IMR-90 (cell line): ENCODE results near the gene FER1L5. TPM values are rescaled to one million over a fixed set of nuclear protein-coding genes. Genes with fewer than 3 reads are reported as not detected.

ENCODE experiments used
- ATAC-seq: fragments of 200-7000 bp; cut with Tn5 transposase; 2 replicates; pipeline ENCODE4 v1.9.1; 2020; ENCODE audit warnings: low read depth, mild to moderate bottlenecking, moderate library complexity
- BruUV-seq: library from RNA; stranded (reverse); fragments of 400-500 nt; replicated peaks from 2 replicates; lab custom pipeline; 2021; lab: Mats Ljungman, UMichigan
- CTCF ChIA-PET: fragments of 300-600 bp; formaldehyde crosslinking; extraction: SDS; loops from one replicate; lab custom pipeline; 2021; ENCODE audit warnings: antibody characterized with exemption; lab: Yijun Ruan, JAX
- POLR2A ChIA-PET: fragments of 300-600 bp; sonication (Branson Sonifier 250); formaldehyde crosslinking; loops from one replicate; lab custom pipeline; 2022; ENCODE audit warnings: antibody characterized with exemption; ENCODE audit not compliant: unreplicated experiment; lab: Charles Lee
- DNase-seq: peaks from one replicate; pipeline ENCODE4 v3.0.0; 2013
- H2AFZ ChIP-seq: replicated peaks from 2 replicates; pipeline ENCODE3; 2013; ENCODE audit warnings: low read length, mild to moderate bottlenecking; ENCODE audit not compliant: poor library complexity
- H2AK5ac ChIP-seq: 2 replicates; pipeline ENCODE4 v1.6.1; 2013; ENCODE audit warnings: low read depth, low read length, inconsistent platforms
- H2AK9ac ChIP-seq: replicated peaks from 2 replicates; pipeline ENCODE3; 2013; ENCODE audit warnings: mild to moderate bottlenecking, low read depth, low read length, moderate library complexity; ENCODE audit not compliant: poor library complexity
- H2BK120ac ChIP-seq: 2 replicates; pipeline ENCODE4 v1.6.1; 2013; ENCODE audit warnings: low read depth, low read length, inconsistent platforms
- H2BK15ac ChIP-seq: 3 replicates; pipeline ENCODE4 v1.6.1; 2013; ENCODE audit warnings: low read depth, low read length, inconsistent platforms
- H2BK20ac ChIP-seq: 2 replicates; pipeline ENCODE4 v1.6.1; 2013; ENCODE audit warnings: low read depth, mild to moderate bottlenecking, inconsistent platforms, low read length, moderate library complexity
- H2BK5ac ChIP-seq: 2 replicates; pipeline ENCODE4 v1.6.1; 2013; ENCODE audit warnings: mild to moderate bottlenecking, low read depth, low read length, inconsistent platforms; ENCODE audit not compliant: poor library complexity, severe bottlenecking
- H3K14ac ChIP-seq: replicated peaks from 2 replicates; pipeline ENCODE4 v1.6.1; 2013; ENCODE audit warnings: low read depth, low read length, inconsistent platforms
- H3K18ac ChIP-seq: 2 replicates; pipeline ENCODE4 v1.6.1; 2013; ENCODE audit warnings: low read depth, low read length, control low read depth
- H3K23ac ChIP-seq: 2 replicates; pipeline ENCODE4 v1.6.1; 2013; ENCODE audit warnings: low read depth, low read length, inconsistent platforms
- H3K27ac ChIP-seq: 2 replicates; pipeline ENCODE4 v1.5.1; 2013; ENCODE audit warnings: mild to moderate bottlenecking, control low read depth, low read length; ENCODE audit not compliant: insufficient read depth
- H3K27me3 ChIP-seq: 2 replicates; pipeline ENCODE4 v1.6.1; 2013; ENCODE audit warnings: low read length; ENCODE audit not compliant: control insufficient read depth, insufficient read depth
- H3K36me3 ChIP-seq: 2 replicates; pipeline ENCODE4 v1.6.1; 2013; ENCODE audit warnings: low read length, mixed read lengths; ENCODE audit not compliant: control insufficient read depth, insufficient read depth
- H3K4ac ChIP-seq: 2 replicates; pipeline ENCODE4 v1.6.1; 2013; ENCODE audit warnings: low read depth, low read length, inconsistent platforms
- H3K4me1 ChIP-seq: 2 replicates; pipeline ENCODE4 v1.6.1; 2013; ENCODE audit warnings: low read length, mixed read lengths; ENCODE audit not compliant: control insufficient read depth, insufficient read depth
- H3K4me2 ChIP-seq: 2 replicates; pipeline ENCODE4 v1.6.1; 2013; ENCODE audit warnings: low read depth, mild to moderate bottlenecking, control low read depth, low read length, moderate library complexity
- H3K4me3 ChIP-seq: 2 replicates; pipeline ENCODE4 v1.5.1; 2013; ENCODE audit warnings: low read depth, mild to moderate bottlenecking, control low read depth, low read length, moderate library complexity; ENCODE audit not compliant: insufficient read depth
- H3K56ac ChIP-seq: 2 replicates; pipeline ENCODE4 v1.6.1; 2013; ENCODE audit warnings: low read length, inconsistent platforms; ENCODE audit not compliant: insufficient read depth; ENCODE audit errors: extremely low read depth
- H3K79me1 ChIP-seq, 2 experiments: 2 replicates each; pipeline ENCODE4 v1.6.1; 2013; ENCODE audit warnings: low read length in 2 of 2, inconsistent platforms in 1 of 2, low read depth in 1 of 2
- H3K9ac ChIP-seq: 2 replicates; pipeline ENCODE4 v1.6.1; 2013; ENCODE audit warnings: low read depth, low read length, control low read depth
- H3K9me1 ChIP-seq: 2 replicates; pipeline ENCODE4 v1.6.1; 2013; ENCODE audit warnings: low read length, inconsistent platforms; ENCODE audit not compliant: insufficient read depth
- H3K9me3 ChIP-seq: 2 replicates; pipeline ENCODE4 v1.6.1; 2013; ENCODE audit warnings: low read length; ENCODE audit not compliant: control insufficient read depth, insufficient read depth
- H4K20me1 ChIP-seq: 2 replicates; pipeline ENCODE4 v1.6.1; 2013; ENCODE audit warnings: low read length, inconsistent platforms; ENCODE audit not compliant: insufficient read depth
- H4K5ac ChIP-seq: 2 replicates; pipeline ENCODE4 v1.6.1; 2013; ENCODE audit warnings: mild to moderate bottlenecking, low read depth, low read length, control low read depth
- H4K8ac ChIP-seq, 2 experiments: 2 replicates each; pipeline ENCODE4 v1.6.1; 2013; ENCODE audit warnings: low read depth in 2 of 2, low read length in 2 of 2, control low read depth in 1 of 2, inconsistent platforms in 1 of 2
- H4K91ac ChIP-seq: 2 replicates; pipeline ENCODE4 v1.6.1; 2013; ENCODE audit warnings: low read depth, low read length, inconsistent platforms; ENCODE audit not compliant: insufficient read depth
- FOS ChIP-seq: fragments of 150-350 bp; IDR thresholded peaks from 2 replicates; pipeline ENCODE4 v1.6.1; 2016; ENCODE audit warnings: low read depth, low read length
- MAFK ChIP-seq: IDR thresholded peaks from 2 replicates; pipeline ENCODE4 v1.6.1; 2012; ENCODE audit warnings: low read depth, low read length, improper control_type of control experiment
- MXI1 ChIP-seq: IDR thresholded peaks from 2 replicates; pipeline ENCODE4 v1.6.1; 2012; ENCODE audit warnings: low read depth, mild to moderate bottlenecking, low read length, moderate library complexity, borderline replicate concordance
- NFE2L2 ChIP-seq: fragments of 150-350 bp; IDR thresholded peaks from 2 replicates; pipeline ENCODE4 v1.6.1; 2016; ENCODE audit warnings: low read depth, mild to moderate bottlenecking, low read length
- POLR2A ChIP-seq: IDR thresholded peaks from 2 replicates; pipeline ENCODE4 v1.6.1; 2012; ENCODE audit warnings: mild to moderate bottlenecking, low read depth, low read length
- RAD21 ChIP-seq: IDR thresholded peaks from 2 replicates; pipeline ENCODE4 v1.6.1; 2012; ENCODE audit warnings: low read length, improper control_type of control experiment
- RFX5 ChIP-seq: IDR thresholded peaks from 2 replicates; pipeline ENCODE4 v1.8.0; 2012; ENCODE audit warnings: low read depth, mild to moderate bottlenecking, low read length, moderate library complexity
- SMC3 ChIP-seq: fragments of 150-350 bp; IDR thresholded peaks from 2 replicates; pipeline ENCODE4 v1.6.1; 2016; ENCODE audit warnings: low read depth, mild to moderate bottlenecking, antibody characterized with exemption, low read length, moderate library complexity
- WGBS, 2 experiments: methylation state at CpG; one replicate each; pipeline versions ENCODE4 v1.1.5 to v1.1.7; 2013; ENCODE audit warnings: missing lambda C conversion rate in 2 of 2; ENCODE audit not compliant: insufficient read length in 1 of 2; ENCODE audit errors: extremely low coverage in 2 of 2; 5-methylcytosine and 5-hydroxymethylcytosine counted together
- dilution Hi-C: fragments of 300-500 bp; cut with HindIII; formaldehyde crosslinking; loops from one replicate; pipeline ENCODE4 v1.14.3; 2018; ENCODE audit warnings: low sequenced_read_pairs; ENCODE audit not compliant: unreplicated experiment
- in situ Hi-C: fragments of 300-500 bp; cut with MboI; formaldehyde crosslinking; loops from 3 replicates; pipeline ENCODE4 v1.14.3; 2019; ENCODE audit warnings: low sequenced_read_pairs, inconsistent platforms, mixed read lengths
- intact Hi-C: fragments of 100-400 bp; cut with micrococcal nuclease; formaldehyde crosslinking; loops from 2 replicates; pipeline ENCODE4 v1.10.0; 2022
- polyA plus RNA-seq, 3 experiments: library from polyadenylated mRNA; depleted of rRNA; stranded (reverse); fragments of >200 nt; gene quantifications; 2 replicates each; pipeline ENCODE4 v1.2.3, GENCODE V29; 2012; ENCODE audit warnings: low replicate concordance in 1 of 3
- total RNA-seq: library from RNA; depleted of rRNA; stranded (reverse); fragments of >200 nt; gene quantifications from 2 replicates; pipeline ENCODE4 v1.2.3, GENCODE V29; 2012
- TF ChIP-seq, protein P1 (sequence below): conservative IDR thresholded peaks from 2 replicates; pipeline ENCODE4 v1.5.1; 2012; ENCODE audit warnings: mild to moderate bottlenecking, low read depth, low read length, improper control_type of control experiment

FER1L5 gene
- total and polyA plus RNA-seq, 2 of the 4 experiments (the other 2 are of a cell fraction): 0.15 to 0.36 TPM

DNA sequence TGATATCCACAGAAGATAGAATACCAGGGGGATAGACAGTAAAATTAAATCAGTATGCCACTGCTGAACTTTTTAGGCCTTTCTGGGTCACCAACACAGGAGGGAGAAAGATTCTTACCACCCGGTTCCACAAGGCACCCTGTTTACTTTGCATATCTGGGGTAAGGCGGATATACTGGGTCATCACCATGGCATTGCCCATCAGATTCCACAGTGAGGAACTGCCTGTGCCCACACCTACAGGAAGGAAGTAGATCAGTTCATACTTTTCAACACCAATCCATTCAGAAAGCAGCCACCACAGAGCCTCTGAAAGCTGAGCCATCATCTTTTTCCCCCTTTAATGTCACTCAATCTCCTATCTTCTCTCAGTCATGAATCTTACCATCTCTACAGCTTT, 95.3 kb downstream of the FER1L5 start:
- no CpG with 5 or more reads among the region's 2 CpGs for WGBS, 2 experiments
- no peak overlapping the region for H2BK15ac ChIP-seq
- H3K18ac ChIP-seq: no peak overlapping the region
- no peak overlapping the region for H2AK5ac ChIP-seq
- no peak overlapping the region for H2BK20ac ChIP-seq
- TF ChIP-seq RAD21 (no peak), POLR2A (no peak), RFX5 (no peak), MXI1 (no peak), NFE2L2 (no peak), FOS (no peak), SMC3 (no peak), MAFK (no peak)
- TF ChIP-seq, protein P1, sequence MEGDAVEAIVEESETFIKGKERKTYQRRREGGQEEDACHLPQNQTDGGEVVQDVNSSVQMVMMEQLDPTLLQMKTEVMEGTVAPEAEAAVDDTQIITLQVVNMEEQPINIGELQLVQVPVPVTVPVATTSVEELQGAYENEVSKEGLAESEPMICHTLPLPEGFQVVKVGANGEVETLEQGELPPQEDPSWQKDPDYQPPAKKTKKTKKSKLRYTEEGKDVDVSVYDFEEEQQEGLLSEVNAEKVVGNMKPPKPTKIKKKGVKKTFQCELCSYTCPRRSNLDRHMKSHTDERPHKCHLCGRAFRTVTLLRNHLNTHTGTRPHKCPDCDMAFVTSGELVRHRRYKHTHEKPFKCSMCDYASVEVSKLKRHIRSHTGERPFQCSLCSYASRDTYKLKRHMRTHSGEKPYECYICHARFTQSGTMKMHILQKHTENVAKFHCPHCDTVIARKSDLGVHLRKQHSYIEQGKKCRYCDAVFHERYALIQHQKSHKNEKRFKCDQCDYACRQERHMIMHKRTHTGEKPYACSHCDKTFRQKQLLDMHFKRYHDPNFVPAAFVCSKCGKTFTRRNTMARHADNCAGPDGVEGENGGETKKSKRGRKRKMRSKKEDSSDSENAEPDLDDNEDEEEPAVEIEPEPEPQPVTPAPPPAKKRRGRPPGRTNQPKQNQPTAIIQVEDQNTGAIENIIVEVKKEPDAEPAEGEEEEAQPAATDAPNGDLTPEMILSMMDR: no peak
- no peaks in the 10 kb centered on the region; the same call in 1 of the 2 replicates for H3K9me1 ChIP-seq
- H4K20me1 ChIP-seq: no peaks in the 10 kb centered on the region
- no TSS peak for BruUV-seq
- no peaks in the 10 kb centered on the region for H3K27me3 ChIP-seq
- H3K4me2 ChIP-seq: no peak overlapping the region
- no peaks in the 10 kb centered on the region for H3K9me3 ChIP-seq
- H3K27ac ChIP-seq: no peak overlapping the region
- H4K91ac ChIP-seq: no peak overlapping the region
- H3K56ac ChIP-seq: no peak overlapping the region
- H3K9ac ChIP-seq: no peak overlapping the region
- no peak overlapping the region for H3K4me3 ChIP-seq
- no peak overlapping the region for H2AFZ ChIP-seq
- no peak overlapping the region for H3K23ac ChIP-seq
- no peak overlapping the region for H2BK120ac ChIP-seq
- DNase-seq (no peak), ATAC-seq (no peak)
- H4K5ac ChIP-seq: no peak overlapping the region
- peaks cover 14% of the 10 kb centered on the region for H3K36me3 ChIP-seq
- no peak overlapping the region for H2AK9ac ChIP-seq
- no peak overlapping the region for H3K14ac ChIP-seq
- POLR2A ChIA-PET: no interaction called here
- no peak overlapping the region for H3K4ac ChIP-seq
- no peak overlapping the region for H2BK5ac ChIP-seq
- in situ Hi-C loops: no loop called here
- CTCF ChIA-PET: no interaction called here
- intact Hi-C loops: no loop called here
- H4K8ac ChIP-seq: no peak overlapping the region
- dilution Hi-C loops: no loop called here
- H3K79me1 ChIP-seq: peaks cover 31 to 41% of the 10 kb centered on the region in 2 experiments
- peaks cover 2% of the 10 kb centered on the region for H3K4me1 ChIP-seq
